ENCODE data around the gene ANK3.

The ANK3 gene

DNA sequence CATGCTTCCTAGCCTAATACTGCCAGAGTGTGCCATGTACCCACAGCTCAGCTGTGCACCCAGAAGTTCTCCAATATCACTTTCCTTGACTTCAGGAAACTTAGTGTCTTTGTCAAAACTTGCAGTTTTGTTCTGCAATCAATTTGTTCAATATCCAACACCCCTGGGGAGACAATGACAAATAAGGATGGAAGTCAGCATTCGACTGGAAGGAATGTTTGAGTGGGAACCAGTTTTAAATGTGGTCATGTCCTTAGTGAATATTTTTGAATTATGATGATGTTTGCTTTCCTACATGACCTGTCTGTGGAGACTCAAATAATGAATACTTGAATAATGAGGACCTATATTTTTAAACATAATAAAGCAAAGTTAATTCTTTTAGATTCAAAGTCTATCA is 112.0 kb downstream of the ANK3 start:
- no peak overlapping the region for H3K9ac ChIP-seq (ENCODE audit: low read length)
- H3K9me3 ChIP-seq (ENCODE audit: control insufficient read depth, insufficient read depth, low read depth, low read length): no peaks in the 10 kb centered on the region
- H3K36me3 ChIP-seq (ENCODE audit: control insufficient read depth, insufficient read depth, low read length): no peaks in the 10 kb centered on the region
- no peak overlapping the region for H3K4me3 ChIP-seq (ENCODE audit: low read depth, low read length)
- H3K27me3 ChIP-seq (ENCODE audit: control insufficient read depth, insufficient read depth, low read length): no peaks in the 10 kb centered on the region
- H3K4me1 ChIP-seq (ENCODE audit: control insufficient read depth, insufficient read depth, low read length): peaks cover 10% of the 10 kb centered on the region
- no peak overlapping the region for H3K27ac ChIP-seq (ENCODE audit: low read depth, low read length)

DNA sequence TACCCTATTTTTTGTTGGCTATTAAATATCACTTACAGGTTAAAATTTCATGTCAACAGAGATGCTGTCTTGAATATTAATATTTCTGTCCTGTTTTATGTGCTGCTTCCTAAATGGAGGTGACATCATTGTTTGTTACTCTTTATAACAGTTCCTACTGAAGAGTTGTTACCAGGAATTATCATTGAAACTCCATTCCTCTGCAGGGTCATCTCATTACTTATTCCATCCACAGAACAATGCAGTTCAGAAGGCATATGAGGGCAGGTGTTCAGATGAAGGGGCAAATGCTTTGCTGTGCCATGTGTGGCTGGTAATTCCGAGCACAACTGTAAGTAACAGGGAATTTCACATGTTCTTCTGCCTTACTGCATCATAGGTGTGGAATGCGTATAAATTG is 113.4 kb downstream of the ANK3 start:
- peaks cover 9% of the 10 kb centered on the region for H3K4me1 ChIP-seq (ENCODE audit: control insufficient read depth, insufficient read depth, low read length)
- no peaks in the 10 kb centered on the region for H3K36me3 ChIP-seq (ENCODE audit: control insufficient read depth, insufficient read depth, low read length)

GRCh38 chr10:60271319-60272040 is 118.2 kb downstream of the ANK3 start:
- Histone ChIP-seq H3K36me3 (ENCODE audit: control insufficient read depth, insufficient read depth, low read length) (no peaks in the 10 kb centered on the region), H3K9ac (ENCODE audit: low read length) (no peak overlapping the region), H3K27ac (ENCODE audit: low read depth, low read length) (no peak overlapping the region), H3K27me3 (ENCODE audit: control insufficient read depth, insufficient read depth, low read length) (no peaks in the 10 kb centered on the region), H3K4me1 (ENCODE audit: control insufficient read depth, insufficient read depth, low read length) (no peaks in the 10 kb centered on the region), H3K9me3 (ENCODE audit: control insufficient read depth, insufficient read depth, low read depth, low read length) (no peaks in the 10 kb centered on the region), H3K4me3 (ENCODE audit: low read depth, low read length) (no peak overlapping the region)

More for the DNA sequence above, 113.4 kb downstream of the ANK3 start:
- no peak overlapping the region for H3K27ac ChIP-seq (ENCODE audit: low read depth, low read length)
- H3K9me3 ChIP-seq (ENCODE audit: control insufficient read depth, insufficient read depth, low read depth, low read length): no peaks in the 10 kb centered on the region
- H3K9ac ChIP-seq (ENCODE audit: low read length): no peak overlapping the region
- H3K27me3 ChIP-seq (ENCODE audit: control insufficient read depth, insufficient read depth, low read length): no peaks in the 10 kb centered on the region
- no peak overlapping the region for H3K4me3 ChIP-seq (ENCODE audit: low read depth, low read length)

DNA sequence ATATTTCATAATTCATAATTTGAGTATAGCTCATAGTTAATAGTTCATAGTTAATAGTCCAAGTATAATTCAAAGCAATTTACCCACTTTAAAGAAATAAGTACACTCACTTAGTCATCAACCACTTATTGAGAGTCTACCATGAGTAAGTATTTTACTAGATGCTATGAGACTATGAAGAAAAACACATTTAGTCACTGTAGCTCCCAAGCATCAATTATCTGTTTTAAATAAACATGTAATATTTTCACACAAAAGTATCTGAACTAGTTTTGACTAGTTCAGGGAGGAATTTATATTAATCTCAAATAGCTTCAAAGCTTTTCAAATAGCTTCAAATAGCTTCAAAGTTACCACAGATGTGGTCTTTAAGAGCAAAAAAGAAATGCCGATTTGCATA is 119.2 kb downstream of the ANK3 start:
- H3K9ac ChIP-seq (ENCODE audit: low read length): no peak overlapping the region
- H3K36me3 ChIP-seq (ENCODE audit: control insufficient read depth, insufficient read depth, low read length): no peaks in the 10 kb centered on the region
- no peaks in the 10 kb centered on the region for H3K27me3 ChIP-seq (ENCODE audit: control insufficient read depth, insufficient read depth, low read length)
- H3K4me3 ChIP-seq (ENCODE audit: low read depth, low read length): no peak overlapping the region
- no peaks in the 10 kb centered on the region for H3K9me3 ChIP-seq (ENCODE audit: control insufficient read depth, insufficient read depth, low read depth, low read length)
- H3K4me1 ChIP-seq (ENCODE audit: control insufficient read depth, insufficient read depth, low read length): no peaks in the 10 kb centered on the region
- no peak overlapping the region for H3K27ac ChIP-seq (ENCODE audit: low read depth, low read length)

GRCh38 chr10:60267802-60268201 is 121.9 kb downstream of the ANK3 start:
- Histone ChIP-seq H3K9me3 (ENCODE audit: control insufficient read depth, insufficient read depth, low read depth, low read length) (no peaks in the 10 kb centered on the region), H3K36me3 (ENCODE audit: control insufficient read depth, insufficient read depth, low read length) (no peaks in the 10 kb centered on the region), H3K4me3 (ENCODE audit: low read depth, low read length) (no peak overlapping the region), H3K27me3 (ENCODE audit: control insufficient read depth, insufficient read depth, low read length) (no peaks in the 10 kb centered on the region), H3K4me1 (ENCODE audit: control insufficient read depth, insufficient read depth, low read length) (no peaks in the 10 kb centered on the region), H3K9ac (ENCODE audit: low read length) (no peak overlapping the region), H3K27ac (ENCODE audit: low read depth, low read length) (no peak overlapping the region)

GRCh38 chr10:60266513-60266912 is 123.2 kb downstream of the ANK3 start:
- H3K36me3 ChIP-seq (ENCODE audit: control insufficient read depth, insufficient read depth, low read length): no peaks in the 10 kb centered on the region
- H3K9ac ChIP-seq (ENCODE audit: low read length): no peak overlapping the region
- H3K27ac ChIP-seq (ENCODE audit: low read depth, low read length): no peak overlapping the region
- no peaks in the 10 kb centered on the region for H3K9me3 ChIP-seq (ENCODE audit: control insufficient read depth, insufficient read depth, low read depth, low read length)
- no peaks in the 10 kb centered on the region for H3K27me3 ChIP-seq (ENCODE audit: control insufficient read depth, insufficient read depth, low read length)
- no peak overlapping the region for H3K4me3 ChIP-seq (ENCODE audit: low read depth, low read length)
- H3K4me1 ChIP-seq (ENCODE audit: control insufficient read depth, insufficient read depth, low read length): no peaks in the 10 kb centered on the region

GRCh38 chr10:60262647-60263126 is 127.0 kb downstream of the ANK3 start:
- Histone ChIP-seq H3K27ac (ENCODE audit: low read depth, low read length) (no peak overlapping the region), H3K9me3 (ENCODE audit: control insufficient read depth, insufficient read depth, low read depth, low read length) (no peaks in the 10 kb centered on the region), H3K9ac (ENCODE audit: low read length) (no peak overlapping the region), H3K36me3 (ENCODE audit: control insufficient read depth, insufficient read depth, low read length) (no peaks in the 10 kb centered on the region), H3K4me3 (ENCODE audit: low read depth, low read length) (no peak overlapping the region), H3K4me1 (ENCODE audit: control insufficient read depth, insufficient read depth, low read length) (peaks cover 11% of the 10 kb centered on the region; the same call in 1 of the 2 replicates), H3K27me3 (ENCODE audit: control insufficient read depth, insufficient read depth, low read length) (no peaks in the 10 kb centered on the region)

DNA sequence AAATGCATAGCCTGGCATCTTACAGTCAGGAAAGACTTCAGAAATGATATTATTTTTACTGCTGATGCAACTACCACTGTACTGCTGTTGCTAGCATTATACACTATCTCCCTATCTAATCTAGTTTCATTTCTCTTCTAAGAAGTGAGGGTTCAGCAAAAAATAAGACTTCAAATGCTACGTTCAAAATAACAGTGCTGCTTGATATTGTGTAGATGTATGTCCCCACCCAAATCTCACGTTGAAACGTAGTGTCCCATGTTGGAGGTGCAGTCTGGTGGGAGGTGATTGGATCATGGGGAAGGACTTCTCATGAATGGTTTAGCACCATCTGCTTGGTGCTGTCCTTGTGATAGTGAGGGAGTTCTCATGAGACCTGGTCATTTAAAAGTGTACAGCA is 129.4 kb downstream of the ANK3 start:
- no peaks in the 10 kb centered on the region for H3K27me3 ChIP-seq (ENCODE audit: control insufficient read depth, insufficient read depth, low read length)
- H3K9ac ChIP-seq (ENCODE audit: low read length): no peak overlapping the region
- no peaks in the 10 kb centered on the region for H3K36me3 ChIP-seq (ENCODE audit: control insufficient read depth, insufficient read depth, low read length)
- no peaks in the 10 kb centered on the region for H3K9me3 ChIP-seq (ENCODE audit: control insufficient read depth, insufficient read depth, low read depth, low read length)
- H3K27ac ChIP-seq (ENCODE audit: low read depth, low read length): no peak overlapping the region
- H3K4me3 ChIP-seq (ENCODE audit: low read depth, low read length): no peak overlapping the region
- peaks cover 11% of the 10 kb centered on the region; the same call in 1 of the 2 replicates for H3K4me1 ChIP-seq (ENCODE audit: control insufficient read depth, insufficient read depth, low read length)

- Histone ChIP-seq H3K27me3 (ENCODE audit: control insufficient read depth, insufficient read depth, low read length) (no peaks in the 10 kb centered on the region), H3K4me3 (ENCODE audit: low read depth, low read length) (no peak overlapping the region), H3K9ac (ENCODE audit: low read length) (no peak overlapping the region), H3K36me3 (ENCODE audit: control insufficient read depth, insufficient read depth, low read length) (no peaks in the 10 kb centered on the region), H3K27ac (ENCODE audit: low read depth, low read length) (no peak overlapping the region), H3K9me3 (ENCODE audit: control insufficient read depth, insufficient read depth, low read depth, low read length) (no peaks in the 10 kb centered on the region), H3K4me1 (ENCODE audit: control insufficient read depth, insufficient read depth, low read length) (peaks cover 11% of the 10 kb centered on the region; the same call in 1 of the 2 replicates)
Measured at GRCh38 chr10:60258429-60258797, 131.3 kb downstream of the ANK3 start.

GRCh38 chr10:60257767-60258428 is 131.8 kb downstream of the ANK3 start:
- no peak overlapping the region for H3K27ac ChIP-seq (ENCODE audit: low read depth, low read length)
- no peak overlapping the region for H3K4me3 ChIP-seq (ENCODE audit: low read depth, low read length)
- no peaks in the 10 kb centered on the region for H3K9me3 ChIP-seq (ENCODE audit: control insufficient read depth, insufficient read depth, low read depth, low read length)
- H3K36me3 ChIP-seq (ENCODE audit: control insufficient read depth, insufficient read depth, low read length): no peaks in the 10 kb centered on the region
- H3K9ac ChIP-seq (ENCODE audit: low read length): no peak overlapping the region
- H3K27me3 ChIP-seq (ENCODE audit: control insufficient read depth, insufficient read depth, low read length): no peaks in the 10 kb centered on the region
- H3K4me1 ChIP-seq (ENCODE audit: control insufficient read depth, insufficient read depth, low read length): peaks cover 11% of the 10 kb centered on the region; the same call in 1 of the 2 replicates

DNA sequence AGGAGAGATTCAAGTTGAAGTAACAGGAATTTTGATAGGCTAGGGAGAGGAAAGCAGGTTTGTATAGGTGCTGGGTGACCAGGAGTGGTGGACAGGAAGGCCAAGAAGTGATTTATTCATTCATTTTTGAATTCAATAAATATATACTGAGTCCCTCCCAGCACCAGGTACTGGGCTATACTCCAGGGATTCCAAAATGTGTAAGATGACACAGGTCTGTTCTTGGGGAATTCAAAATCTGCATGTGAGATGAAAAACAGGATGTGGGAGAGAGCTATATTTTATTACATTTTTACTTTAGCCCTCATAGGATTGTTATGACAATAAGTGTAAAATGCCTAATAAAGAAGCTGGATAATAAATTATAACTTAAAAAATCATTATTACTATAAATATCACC is 134.9 kb downstream of the ANK3 start:
- Histone ChIP-seq H3K36me3 (ENCODE audit: control insufficient read depth, insufficient read depth, low read length) (no peaks in the 10 kb centered on the region), H3K4me3 (ENCODE audit: low read depth, low read length) (no peak overlapping the region), H3K4me1 (ENCODE audit: control insufficient read depth, insufficient read depth, low read length) (peaks cover 11% of the 10 kb centered on the region; the same call in 1 of the 2 replicates), H3K27me3 (ENCODE audit: control insufficient read depth, insufficient read depth, low read length) (no peaks in the 10 kb centered on the region), H3K27ac (ENCODE audit: low read depth, low read length) (no peak overlapping the region), H3K9me3 (ENCODE audit: control insufficient read depth, insufficient read depth, low read depth, low read length) (no peaks in the 10 kb centered on the region), H3K9ac (ENCODE audit: low read length) (no peak overlapping the region)
